GM10248 (cell line): ENCODE data around the gene ZFYVE27.

Experiments
- CTCF ChIA-PET: fragments of 300-600 bp; sonication (Branson Sonifier 250); formaldehyde crosslinking; extraction: SDS; loops from one replicate; lab custom pipeline; 2021; ENCODE audit warnings: antibody characterized with exemption; lab: Yijun Ruan, JAX
- POLR2A ChIA-PET: fragments of 350-650 bp; sonication (Branson Sonifier 250); formaldehyde crosslinking; extraction: SDS; loops from one replicate; lab custom pipeline; 2020; ENCODE audit warnings: antibody characterized with exemption; lab: Yijun Ruan, JAX
- DNase-seq: peaks from one replicate; pipeline ENCODE4 v3.0.0; 2012; ENCODE audit errors: extremely low spot score
- TF ChIP-seq, protein P1 (sequence below): IDR thresholded peaks from 2 replicates; pipeline ENCODE4 v1.5.1; 2012; ENCODE audit warnings: mild to moderate bottlenecking, low read depth; ENCODE audit errors: extremely low read depth, missing control alignments, control extremely low read depth

Gene ZFYVE27

DNA sequence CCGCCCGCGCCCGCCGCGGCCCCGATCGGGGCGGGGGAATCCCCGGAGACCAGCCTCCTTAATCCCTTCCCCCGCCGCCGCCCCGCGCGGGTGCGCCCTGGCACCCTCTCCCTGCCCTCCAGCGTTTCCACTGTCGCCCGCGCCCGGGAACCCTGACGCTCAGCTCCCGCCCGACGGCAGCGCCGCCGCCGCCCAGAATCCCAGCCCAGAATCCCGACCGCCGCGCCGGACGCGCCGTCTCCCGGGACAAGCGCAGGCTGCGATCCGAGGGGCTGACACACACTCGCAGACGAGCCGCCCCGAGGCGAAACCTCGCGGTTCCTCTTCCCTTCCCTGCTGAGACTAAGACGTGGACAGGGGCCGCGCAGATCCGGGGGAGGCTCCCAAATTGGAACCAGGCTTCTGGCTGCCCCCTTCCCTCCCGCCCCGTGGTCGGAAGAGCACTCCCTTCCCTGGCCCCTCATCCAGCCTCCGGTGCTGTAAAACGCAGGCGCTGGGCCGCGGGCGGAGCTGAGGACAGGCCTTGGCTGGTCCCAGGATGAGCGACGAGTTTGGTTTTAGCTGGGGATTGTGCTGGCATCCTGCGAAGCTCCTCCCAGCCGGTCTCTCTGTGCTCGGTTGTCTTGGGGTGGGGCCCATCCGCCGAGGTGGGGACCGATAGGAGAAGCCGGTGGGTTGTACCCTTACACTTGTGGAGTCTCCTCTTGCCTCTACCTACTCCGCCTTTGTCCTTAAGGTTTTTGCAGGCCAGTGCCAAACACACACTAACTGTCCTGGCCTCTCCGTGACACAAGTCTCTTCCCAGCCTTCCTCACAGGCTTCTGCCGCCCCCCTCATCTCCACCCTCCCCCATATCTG, 22.3 kb upstream of the ZFYVE27 start:
- CTCF ChIA-PET, result interaction anchor here (1.3 to 28.5 kb wide), 3 partner anchors 6 to 27 kb away, joined by 4 to 552 read pairs (median 552); partner anchors contain the start of genes AVPI1, MARVELD1 and ZFYVE27
- POLR2A ChIA-PET, result interaction anchor here (0.5 kb wide), 1 partner anchor 295 kb away, joined by 6 read pairs; no protein-coding TSS in a partner anchor
- DNase-seq, result peak; percentile 61
- TF ChIP-seq, protein P1, sequence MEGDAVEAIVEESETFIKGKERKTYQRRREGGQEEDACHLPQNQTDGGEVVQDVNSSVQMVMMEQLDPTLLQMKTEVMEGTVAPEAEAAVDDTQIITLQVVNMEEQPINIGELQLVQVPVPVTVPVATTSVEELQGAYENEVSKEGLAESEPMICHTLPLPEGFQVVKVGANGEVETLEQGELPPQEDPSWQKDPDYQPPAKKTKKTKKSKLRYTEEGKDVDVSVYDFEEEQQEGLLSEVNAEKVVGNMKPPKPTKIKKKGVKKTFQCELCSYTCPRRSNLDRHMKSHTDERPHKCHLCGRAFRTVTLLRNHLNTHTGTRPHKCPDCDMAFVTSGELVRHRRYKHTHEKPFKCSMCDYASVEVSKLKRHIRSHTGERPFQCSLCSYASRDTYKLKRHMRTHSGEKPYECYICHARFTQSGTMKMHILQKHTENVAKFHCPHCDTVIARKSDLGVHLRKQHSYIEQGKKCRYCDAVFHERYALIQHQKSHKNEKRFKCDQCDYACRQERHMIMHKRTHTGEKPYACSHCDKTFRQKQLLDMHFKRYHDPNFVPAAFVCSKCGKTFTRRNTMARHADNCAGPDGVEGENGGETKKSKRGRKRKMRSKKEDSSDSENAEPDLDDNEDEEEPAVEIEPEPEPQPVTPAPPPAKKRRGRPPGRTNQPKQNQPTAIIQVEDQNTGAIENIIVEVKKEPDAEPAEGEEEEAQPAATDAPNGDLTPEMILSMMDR, result no peak

DNA sequence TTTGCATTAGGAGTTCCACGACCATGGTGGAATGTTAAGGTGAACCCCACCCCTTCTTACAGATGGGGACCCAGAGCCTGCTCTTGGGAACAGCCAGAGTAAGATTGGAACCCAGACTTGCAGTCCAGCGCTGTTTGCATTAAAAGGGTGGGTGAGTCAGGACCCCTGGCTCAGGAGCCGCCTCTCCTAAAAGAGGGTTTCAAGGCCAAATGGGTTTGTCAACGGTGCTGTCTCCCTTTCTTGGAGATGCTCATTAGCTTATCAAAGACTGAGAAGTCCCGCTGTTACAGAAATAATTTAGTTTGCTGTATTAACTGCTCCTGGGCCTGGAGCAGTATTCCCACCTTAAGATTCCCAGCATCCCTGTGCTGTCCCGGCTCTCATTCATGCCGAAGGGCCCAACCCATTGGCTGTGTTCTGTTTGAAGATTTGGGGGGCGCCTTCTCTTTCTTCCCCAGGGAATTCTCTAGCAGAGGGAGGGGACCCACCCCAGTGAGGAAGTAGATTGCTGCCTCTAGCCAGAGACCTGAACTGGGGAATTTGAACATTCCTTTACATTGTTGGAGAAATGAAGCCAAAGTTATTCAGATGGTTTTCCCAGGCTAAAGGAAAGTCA, 21.6 kb upstream of the ZFYVE27 start:
- ChIA-PET POLR2A (no interaction called here), CTCF (interaction anchor here (1.3 to 28.5 kb wide), 3 partner anchors 7 to 28 kb away, joined by 4 to 552 read pairs (median 552); partner anchors contain the start of genes AVPI1, MARVELD1 and ZFYVE27)
- no peak for DNase-seq
- TF ChIP-seq, protein P1, result no peak

DNA sequence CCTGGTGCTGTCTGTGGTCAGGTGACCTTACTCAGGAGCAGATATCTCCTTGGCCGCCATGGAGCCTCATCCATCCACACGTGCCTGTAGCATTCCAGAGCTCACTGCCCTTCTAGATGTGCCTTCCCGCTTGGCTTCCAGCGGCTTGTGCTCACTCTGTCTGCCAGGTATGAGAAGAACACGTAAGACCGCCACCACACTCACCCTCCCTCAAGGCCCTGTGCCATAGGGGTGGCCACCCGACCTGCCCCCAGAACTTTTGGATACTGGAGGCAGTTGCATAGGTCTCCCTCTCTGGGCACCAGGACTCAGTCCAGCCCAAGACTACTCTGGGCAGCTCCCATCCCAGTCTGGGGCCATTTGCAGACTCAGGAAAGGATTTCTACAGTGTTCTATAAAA, 19.3 kb upstream of the ZFYVE27 start:
- TF ChIP-seq, protein P1, result no peak
- DNase-seq, result no peak
- CTCF ChIA-PET, result interaction anchor here (2.6 to 28.5 kb wide), 3 partner anchors 9 to 31 kb away, joined by 10 to 552 read pairs (median 95); partner anchors contain the start of genes AVPI1, MARVELD1 and ZFYVE27
- POLR2A ChIA-PET, result no interaction called here

DNA sequence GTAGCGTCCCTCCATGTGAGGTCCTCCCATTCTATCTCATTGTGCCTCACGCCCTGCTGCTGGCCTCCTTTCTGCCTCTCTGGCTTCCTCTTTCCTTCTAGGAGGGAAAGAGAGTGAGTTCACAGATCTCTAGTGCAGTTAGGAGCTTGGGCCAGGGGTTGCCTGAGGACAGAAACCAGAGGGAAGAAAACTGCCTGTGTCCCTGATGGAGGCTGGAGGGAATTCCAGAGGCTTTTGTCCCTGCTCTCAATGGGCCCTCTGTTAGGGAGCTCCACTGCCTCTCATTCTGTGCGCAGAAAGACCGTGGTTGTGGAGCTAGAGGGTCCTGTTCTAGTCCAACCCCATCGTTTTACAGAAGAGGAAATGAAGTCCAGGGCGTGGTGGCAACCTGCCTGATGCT, 18.8 kb upstream of the ZFYVE27 start:
- CTCF ChIA-PET, result interaction anchor here (2.6 to 28.5 kb wide), 3 partner anchors 10 to 32 kb away, joined by 10 to 552 read pairs (median 95); partner anchors contain the start of genes AVPI1, MARVELD1 and ZFYVE27
- DNase-seq, result no peak
- POLR2A ChIA-PET, result interaction anchor here (0.6 kb wide), 1 partner anchor 10 kb away, joined by 4 read pairs; no protein-coding TSS in a partner anchor
- TF ChIP-seq, protein P1, result no peak

DNA sequence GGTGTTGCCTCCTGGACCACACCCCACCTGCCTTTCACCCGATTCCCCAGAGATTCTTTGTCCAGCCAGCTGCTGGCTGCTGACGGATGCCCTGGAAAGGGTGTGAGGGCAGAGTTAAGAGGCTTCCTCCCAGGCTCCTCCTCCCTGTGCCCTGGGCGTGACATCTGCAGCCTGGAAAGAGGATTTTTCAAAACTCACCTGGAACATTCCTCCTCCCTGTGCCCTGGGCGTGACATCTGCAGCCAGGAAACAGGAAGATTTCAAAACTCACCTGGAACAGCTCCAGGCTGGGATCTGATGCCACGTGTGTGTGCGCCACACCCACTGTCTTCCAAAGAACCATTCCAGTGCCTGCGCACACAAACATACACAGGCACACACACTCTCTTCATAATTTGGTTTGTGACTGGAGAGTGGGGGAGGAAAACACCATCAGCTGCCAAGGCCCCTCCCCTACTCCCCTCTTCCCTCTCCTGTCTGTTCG, 18.2 kb upstream of the ZFYVE27 start:
- no peak for DNase-seq
- POLR2A ChIA-PET, result interaction anchor here (0.6 kb wide), 1 partner anchor 10 kb away, joined by 4 read pairs; no protein-coding TSS in a partner anchor
- CTCF ChIA-PET, result interaction anchor here (2.6 to 28.5 kb wide), 3 partner anchors 11 to 32 kb away, joined by 10 to 552 read pairs (median 95); partner anchors contain the start of genes AVPI1, MARVELD1 and ZFYVE27
- TF ChIP-seq, protein P1, result no peak

DNA sequence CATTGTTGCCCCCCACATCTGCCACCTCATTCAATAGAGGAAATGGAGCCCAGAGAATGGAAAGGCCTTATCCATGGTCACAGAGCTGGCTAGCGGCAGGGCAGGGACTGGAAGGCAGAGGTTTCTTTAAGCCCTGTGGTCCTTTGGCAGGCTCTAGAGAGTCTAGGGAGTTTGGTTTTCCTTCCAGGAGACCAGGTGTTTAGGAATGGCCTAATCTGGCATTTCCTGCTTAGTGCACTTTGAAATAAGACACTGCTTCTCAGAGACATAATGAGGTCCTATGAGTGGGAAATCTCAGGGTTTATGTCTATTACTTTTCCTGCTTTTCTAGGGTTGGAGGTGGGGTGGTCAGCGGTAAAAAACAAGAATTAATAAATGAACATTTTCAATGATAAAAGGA, 17.3 kb upstream of the ZFYVE27 start:
- TF ChIP-seq, protein P1, result no peak
- ChIA-PET POLR2A (no interaction called here), CTCF (interaction anchor here (10.5 to 28.5 kb wide), 2 partner anchors 11 to 14 kb away, joined by 95 to 552 read pairs; partner anchors contain the start of genes MARVELD1 and ZFYVE27)
- DNase-seq, result no peak
